ENCODE results near the gene DNAJC5. TPM values are rescaled to one million over a fixed set of nuclear protein-coding genes. Genes with fewer than 3 reads are reported as not detected.
"Not testable (repeated sequence)": the region's sequence is repeated elsewhere in the genome, so short reads cannot be mapped to it uniquely, and the experiment has no call there.

The DNAJC5 gene
- polyA plus RNA-seq, 3 donors, result 19.0 to 22.9 (median 21.1) TPM

GRCh38 chr20:63957690-63958441, 62.9 kb downstream of the DNAJC5 start:
- no peak overlapping the region for H3K27ac ChIP-seq (ENCODE audit: low read depth, low read length)
- 38 to 51% (median 43%) methylated on average over 13 of the region's 13 CpGs for WGBS, 3 donors

GRCh38 chr20:63958471-63958870, 63.5 kb downstream of the DNAJC5 start:
- no peak overlapping the region for H3K27ac ChIP-seq (ENCODE audit: low read depth, low read length)
- WGBS, 3 donors, result 61 to 66% (median 62%) methylated on average over 4 of the region's 4 CpGs

GRCh38 chr20:63958964-63959698, 64.2 kb downstream of the DNAJC5 start:
- 88 to 90% (median 89%) methylated on average over 10 of the region's 10 CpGs for WGBS, 3 donors
- no peak overlapping the region for H3K27ac ChIP-seq (ENCODE audit: low read depth, low read length)

GRCh38 chr20:63959699-63960075, 64.8 kb downstream of the DNAJC5 start:
- 95 to 96% (median 95%) methylated on average over 16 to 17 of the region's 17 CpGs for WGBS, 3 donors
- H3K27ac ChIP-seq (ENCODE audit: low read depth, low read length), result no peak overlapping the region

- H3K27ac ChIP-seq (ENCODE audit: low read depth, low read length), result not testable (repeated sequence)
- 90 to 94% (median 90%) methylated on average over 12 to 15 of the region's 15 CpGs for WGBS, 3 donors
Observed at GRCh38 chr20:63960654-63961621, 66.0 kb downstream of the DNAJC5 start.

- 87 to 93% (median 90%) methylated on average over 25 to 26 of the region's 26 CpGs for WGBS, 3 donors
Observed at GRCh38 chr20:63961664-63962425, 66.9 kb downstream of the DNAJC5 start.

GRCh38 chr20:63962426-63963347, 67.8 kb downstream of the DNAJC5 start:
- H3K27ac ChIP-seq (ENCODE audit: low read depth, low read length), result no peak overlapping the region
- WGBS, 3 donors, result 94 to 97% (median 95%) methylated on average over 60 to 61 of the region's 61 CpGs

More at GRCh38 chr20:63961664-63962425, 66.9 kb downstream of the DNAJC5 start:
- H3K27ac ChIP-seq (ENCODE audit: low read depth, low read length), result no peak overlapping the region

GRCh38 chr20:63963348-63963741, 68.4 kb downstream of the DNAJC5 start:
- no peak overlapping the region for H3K27ac ChIP-seq (ENCODE audit: low read depth, low read length)
- 88 to 95% (median 95%) methylated on average over 21 to 27 of the region's 27 CpGs for WGBS, 3 donors

- no peak overlapping the region for H3K27ac ChIP-seq (ENCODE audit: low read depth, low read length)
- WGBS, 3 donors, result 93 to 97% (median 96%) methylated on average over 15 to 16 of the region's 16 CpGs
Observed at GRCh38 chr20:63963784-63964301, 68.9 kb downstream of the DNAJC5 start.

GRCh38 chr20:63964412-63964811, 69.5 kb downstream of the DNAJC5 start:
- no peak overlapping the region for H3K27ac ChIP-seq (ENCODE audit: low read depth, low read length)
- WGBS, 3 donors, result 96 to 97% (median 97%) methylated on average over 14 to 16 of the region's 16 CpGs

GRCh38 chr20:63966172-63966943, 71.4 kb downstream of the DNAJC5 start:
- 94 to 97% (median 94%) methylated on average over 26 to 27 of the region's 27 CpGs for WGBS, 3 donors
- no peak overlapping the region for H3K27ac ChIP-seq (ENCODE audit: low read depth, low read length)

- no peak overlapping the region for H3K27ac ChIP-seq (ENCODE audit: low read depth, low read length)
- WGBS, 3 donors, result 91 to 96% (median 94%) methylated on average over 13 of the region's 13 CpGs
Observed at GRCh38 chr20:63966944-63967322, 72.0 kb downstream of the DNAJC5 start.

GRCh38 chr20:63967330-63968135, 72.6 kb downstream of the DNAJC5 start:
- WGBS, 3 donors, result 90 to 92% (median 92%) methylated on average over 28 of the region's 28 CpGs
- no peak overlapping the region for H3K27ac ChIP-seq (ENCODE audit: low read depth, low read length)

- H3K27ac ChIP-seq (ENCODE audit: low read depth, low read length), result no peak overlapping the region
- WGBS, 3 donors, result 71 to 78% (median 77%) methylated on average over 14 of the region's 14 CpGs
Observed at GRCh38 chr20:63968136-63968927, 73.4 kb downstream of the DNAJC5 start.

Measured in adipose tissue (tissue), 3 donors.